D721Med (cell line): Measurements from ENCODE around the gene IFT43.

Experiments used
- DNase-seq: peaks from one replicate; pipeline ENCODE4 v3.0.0; 2011; ENCODE audit warnings: low spot score; ENCODE audit not compliant: insufficient read length
- FAIRE-seq: peaks from 2 replicates; lab custom pipeline; 2011; peaks lifted over from hg19 to GRCh38; lab: Jason Lieb, UNC
- CTCF ChIP-seq: IDR thresholded peaks from 2 replicates; pipeline ENCODE4 v1.5.1; 2012; ENCODE audit warnings: mild to moderate bottlenecking, control low read depth; ENCODE audit not compliant: insufficient read depth; ENCODE audit errors: missing control alignments

IFT43 gene

GRCh38 chr14:76115010-76115422 is 129.5 kb downstream of the IFT43 start:
- no peak for TF ChIP-seq CTCF
- DNase-seq (no peak), FAIRE-seq (no peak)

- FAIRE-seq (no peak), DNase-seq (no peak)
- no peak for TF ChIP-seq CTCF
Measured at GRCh38 chr14:76117789-76118484, 132.4 kb downstream of the IFT43 start.

- no peak for TF ChIP-seq CTCF
- no peak for FAIRE-seq
- no peak for DNase-seq
Measured at GRCh38 chr14:76118594-76118993, 133.0 kb downstream of the IFT43 start.

- FAIRE-seq (no peak), DNase-seq (no peak)
- TF ChIP-seq CTCF = no peak
Measured at GRCh38 chr14:76121089-76121748, 135.7 kb downstream of the IFT43 start.

GRCh38 chr14:76123426-76124225 is 138.1 kb downstream of the IFT43 start:
- DNase-seq (no peak), FAIRE-seq (no peak)
- TF ChIP-seq CTCF = no peak

- TF ChIP-seq CTCF = no peak
- no peak for DNase-seq
- no peak for FAIRE-seq
Measured at GRCh38 chr14:76125511-76125910, 139.9 kb downstream of the IFT43 start.

GRCh38 chr14:76126076-76126475 is 140.5 kb downstream of the IFT43 start:
- FAIRE-seq = no peak
- no peak for TF ChIP-seq CTCF
- no peak for DNase-seq
